HepG2 (cell line): ENCODE results near the gene PREX1. TPM values are rescaled to one million over a fixed set of nuclear protein-coding genes. Genes with fewer than 3 reads are reported as not detected.

ENCODE experiments used
- ARNTL ChIP-seq: sonication (generic); formaldehyde crosslinking; IDR thresholded peaks from 2 replicates; pipeline ENCODE4 v1.4.0; 2020; ENCODE audit warnings: mild to moderate bottlenecking, missing genetic modification reagents
- CHD4 ChIP-seq: fragments of 200-600 bp; sonication (generic); IDR thresholded peaks from 2 replicates; pipeline ENCODE4 v1.7.0; 2017; ENCODE audit warnings: mild to moderate bottlenecking, low read length, borderline replicate concordance
- HES4 ChIP-seq: sonication (generic); formaldehyde crosslinking; IDR thresholded peaks from 2 replicates; pipeline ENCODE4 v1.9.0; 2021; ENCODE audit warnings: mild to moderate bottlenecking, missing genetic modification reagents, borderline replicate concordance
- MEIS2 ChIP-seq: sonication (generic); formaldehyde crosslinking; IDR thresholded peaks from 2 replicates; pipeline ENCODE4 v1.9.0; 2021; ENCODE audit warnings: mild to moderate bottlenecking, missing genetic modification reagents
- MTA1 ChIP-seq: sonication (generic); formaldehyde crosslinking; IDR thresholded peaks from 2 replicates; pipeline ENCODE4 v1.4.0; 2020; ENCODE audit warnings: missing genetic modification reagents, mild to moderate bottlenecking, borderline replicate concordance
- NR2F1 ChIP-seq, 2 experiments: fragments of 450-650 bp in 1 of 2; formaldehyde crosslinking in 1 of 2; IDR thresholded peaks; 2 replicates each; pipeline versions ENCODE4 v1.5.0 to v1.6.1; 2016 to 2020; ENCODE audit warnings: mild to moderate bottlenecking in 1 of 2, missing compliant biosample characterization in 1 of 2, missing genetic modification reagents in 1 of 2, moderate library complexity in 1 of 2
- PAXIP1 ChIP-seq: sonication (generic); formaldehyde crosslinking; conservative IDR thresholded peaks from 2 replicates; pipeline ENCODE4 v1.4.0; 2020; ENCODE audit warnings: mild to moderate bottlenecking, missing genetic modification reagents, moderate library complexity
- SALL1 ChIP-seq: sonication (generic); formaldehyde crosslinking; IDR thresholded peaks from 2 replicates; pipeline ENCODE4 v1.8.0; 2022; ENCODE audit warnings: mild to moderate bottlenecking, missing genetic modification reagents
- ZBTB49 ChIP-seq: sonication (generic); formaldehyde crosslinking; IDR thresholded peaks from 2 replicates; pipeline ENCODE4 v1.4.0; 2020; ENCODE audit warnings: missing genetic modification reagents, borderline replicate concordance
- ZNF224 ChIP-seq: sonication (generic); formaldehyde crosslinking; IDR thresholded peaks from 2 replicates; pipeline ENCODE4 v1.5.0; 2020; ENCODE audit warnings: mild to moderate bottlenecking, missing genetic modification reagents
- ZNF274 ChIP-seq: sonication (generic); formaldehyde crosslinking; IDR thresholded peaks from 2 replicates; pipeline ENCODE4 v1.5.1; 2020; ENCODE audit warnings: mild to moderate bottlenecking, missing genetic modification reagents
- ZNF317 ChIP-seq: sonication (generic); formaldehyde crosslinking; IDR thresholded peaks from 2 replicates; pipeline ENCODE4 v1.5.0; 2020; ENCODE audit warnings: mild to moderate bottlenecking, missing genetic modification reagents
- ZNF382 ChIP-seq: sonication (generic); formaldehyde crosslinking; IDR thresholded peaks from 2 replicates; pipeline ENCODE4 v1.5.0; 2020; ENCODE audit warnings: missing genetic modification reagents, mild to moderate bottlenecking, borderline replicate concordance
- ZNF609 ChIP-seq: sonication (generic); formaldehyde crosslinking; IDR thresholded peaks from 2 replicates; pipeline ENCODE4 v1.4.0; 2020; ENCODE audit warnings: mild to moderate bottlenecking, missing genetic modification reagents, borderline replicate concordance
- ZNF678 ChIP-seq: sonication (generic); formaldehyde crosslinking; IDR thresholded peaks from 2 replicates; pipeline ENCODE4 v1.4.0; 2020; ENCODE audit warnings: mild to moderate bottlenecking, missing genetic modification reagents
- ZNF749 ChIP-seq: sonication (generic); formaldehyde crosslinking; IDR thresholded peaks from 2 replicates; pipeline ENCODE4 v1.8.0; 2022; ENCODE audit warnings: mild to moderate bottlenecking, missing genetic modification reagents, moderate library complexity, borderline replicate concordance
- ZNF768 ChIP-seq: sonication (generic); formaldehyde crosslinking; IDR thresholded peaks from 2 replicates; pipeline ENCODE4 v1.4.0; 2020; ENCODE audit warnings: missing genetic modification reagents
- ZSCAN31 ChIP-seq: sonication (generic); formaldehyde crosslinking; IDR thresholded peaks from 2 replicates; pipeline ENCODE4 v1.5.0; 2020; ENCODE audit warnings: low read depth, mild to moderate bottlenecking, missing genetic modification reagents
- polyA plus RNA-seq, 8 experiments: library from polyadenylated mRNA; depleted of rRNA in 3 of 8; stranded (reverse) in 7 of 8; unstranded in 1 of 8; fragments of >200 nt; fragmentation: Illumina TruSeq in 4 of 8; extraction: Trizol in 4 of 8; gene quantifications; 2 replicates each; pipeline versions ENCODE4 v1.2.1 to v1.2.3, GENCODE V29; 2011 to 2016; ENCODE audit warnings: low read depth in 4 of 8, missing spikeins in 1 of 8, mixed read lengths in 1 of 8; ENCODE audit not compliant: insufficient read depth in 1 of 8
- total RNA-seq, 5 experiments: library from RNA; depleted of rRNA; stranded (reverse); fragments of >200 nt; fragmentation: Illumina TruSeq; extraction: Trizol; gene quantifications; 2 replicates each; pipeline ENCODE4 v1.2.3, GENCODE V29; 2016; ENCODE audit warnings: low read depth in 1 of 5

The PREX1 gene
- total and polyA plus RNA-seq, 2 of the 13 experiments (the other 11 are each of a cell fraction or from before 2014, with no cell fraction given), result 0.02 to 0.04 TPM

- TF ChIP-seq HES4 (CRISPR knock-in tag) (0 out of 2 replicates have a peak, but pooled peaks have one; percentile 32), ZNF768 (CRISPR knock-in tag) (peak; percentile 20; the same call in 1 of the 2 replicates), ARNTL (CRISPR knock-in tag) (no peak), MEIS2 (0 out of 2 replicates have a peak, but pooled peaks have one; percentile 3), ZNF224 (CRISPR knock-in tag) (no peak), MTA1 (CRISPR knock-in tag) (0 out of 2 replicates have a peak, but pooled peaks have one; percentile 24), ZNF317 (CRISPR knock-in tag) (no peak), ZNF609 (CRISPR knock-in tag) (0 out of 2 replicates have a peak, but pooled peaks have one; percentile 22), ZSCAN31 (CRISPR knock-in tag) (no peak), ZNF678 (CRISPR knock-in tag) (no peak), ZNF274 (CRISPR knock-in tag) (no peak), ZNF382 (CRISPR knock-in tag) (no peak), ZNF749 (CRISPR knock-in tag) (0 out of 2 replicates have a peak, but pooled peaks have one; percentile 41), SALL1 (CRISPR knock-in tag) (peak; percentile 19; the same call in 1 of the 2 replicates), NR2F1 (CRISPR knock-in tag; IDR thresholded peaks at IDR 0.05) (no peak), PAXIP1 (CRISPR knock-in tag) (no peak), ZBTB49 (CRISPR knock-in tag) (no peak), CHD4 (peak; percentile 44; the same call in 1 of the 2 replicates)
Observed at GRCh38 chr20:48721324-48722001, 106.3 kb downstream of the PREX1 start (continued).
